Ishikawa (cell line): Measurements from ENCODE around the gene LINGO1.

ENCODE experiments used
- CEBPB ChIP-seq: IDR thresholded peaks from 2 replicates; pipeline ENCODE4 v1.6.1; 2012
- CREB1 ChIP-seq: IDR thresholded peaks from 2 replicates; pipeline ENCODE4 v1.6.1; 2012; ENCODE audit warnings: low read depth
- EGR1 ChIP-seq: IDR thresholded peaks from 2 replicates; pipeline ENCODE4 v1.6.1; 2012
- EP300 ChIP-seq: IDR thresholded peaks from 2 replicates; pipeline ENCODE4 v1.6.1; 2012; ENCODE audit warnings: borderline replicate concordance
- FOXM1 ChIP-seq: IDR thresholded peaks from 2 replicates; pipeline ENCODE4 v1.6.1; 2012; ENCODE audit warnings: low read depth, borderline replicate concordance
- MAX ChIP-seq: IDR thresholded peaks from 2 replicates; pipeline ENCODE4 v1.6.1; 2012
- NFIC ChIP-seq: IDR thresholded peaks from 2 replicates; pipeline ENCODE4 v1.6.1; 2012
- RAD21 ChIP-seq: IDR thresholded peaks from 2 replicates; pipeline ENCODE4 v1.6.1; 2012; ENCODE audit warnings: low read depth
- REST ChIP-seq: IDR thresholded peaks from 2 replicates; pipeline ENCODE4 v1.6.1; 2012; ENCODE audit warnings: low read depth, mild to moderate bottlenecking
- TAF1 ChIP-seq: IDR thresholded peaks from 2 replicates; pipeline ENCODE4 v1.6.1; 2012; ENCODE audit warnings: low read depth, mild to moderate bottlenecking
- TCF12 ChIP-seq: IDR thresholded peaks from 2 replicates; pipeline ENCODE4 v1.6.1; 2012; ENCODE audit warnings: low read depth
- TEAD4 ChIP-seq: IDR thresholded peaks from 2 replicates; pipeline ENCODE4 v1.6.1; 2012
- USF1 ChIP-seq: IDR thresholded peaks from 2 replicates; pipeline ENCODE4 v1.6.1; 2012
- YY1 ChIP-seq: IDR thresholded peaks from 2 replicates; pipeline ENCODE4 v1.6.1; 2012; ENCODE audit warnings: low read depth
- ZBTB7A ChIP-seq: IDR thresholded peaks from 2 replicates; pipeline ENCODE4 v1.6.1; 2012; ENCODE audit warnings: low read depth

Gene LINGO1

GRCh38 chr15:77632534-77633133 lies at the start of gene LINGO1:
Gene LINGO1 (minus strand): TSS chr15:77632912. CDS start chr15:77632315, 597 bp downstream.
- no peak for TF ChIP-seq TCF12
- peak; percentile 1; the same call in 1 of the 2 replicates for TF ChIP-seq ZBTB7A
- no peak for TF ChIP-seq EP300

GRCh38 chr15:77681362-77681761 lies 48.6 kb upstream of the LINGO1 start:
- TF ChIP-seq FOXM1: no peak
- TF ChIP-seq REST: no peak
- no peak for TF ChIP-seq CREB1
- no peak for TF ChIP-seq MAX
- no peak for TF ChIP-seq EGR1
- TF ChIP-seq TAF1: no peak
- no peak for TF ChIP-seq CEBPB
- no peak for TF ChIP-seq YY1
- TF ChIP-seq TEAD4: no peak

GRCh38 chr15:77676569-77677375 lies 44.1 kb upstream of the LINGO1 start:
- no peak for TF ChIP-seq REST
- no peak for TF ChIP-seq ZBTB7A
- TF ChIP-seq EP300: no peak
- no peak for TF ChIP-seq MAX
- TF ChIP-seq EGR1: no peak
- no peak for TF ChIP-seq CREB1
- TF ChIP-seq TEAD4: no peak
- TF ChIP-seq FOXM1: no peak
- TF ChIP-seq NFIC: no peak
- no peak for TF ChIP-seq RAD21
- TF ChIP-seq CEBPB: no peak
- no peak for TF ChIP-seq TCF12
- TF ChIP-seq USF1: no peak
- TF ChIP-seq TAF1: no peak
- no peak for TF ChIP-seq YY1

- no peak for TF ChIP-seq MAX
- TF ChIP-seq FOXM1: no peak
- no peak for TF ChIP-seq YY1
- no peak for TF ChIP-seq EGR1
- TF ChIP-seq EP300: no peak
- no peak for TF ChIP-seq NFIC
- no peak for TF ChIP-seq TEAD4
- TF ChIP-seq USF1: no peak
- TF ChIP-seq TCF12: no peak
- no peak for TF ChIP-seq REST
Observed at GRCh38 chr15:77675806-77676415, 43.2 kb upstream of the LINGO1 start.
